Neutrophil (primary cell): Measurements from ENCODE around the gene PDCD1.
"Not testable (repeated sequence)": the region's sequence is repeated elsewhere in the genome, so short reads cannot be mapped to it uniquely, and the experiment has no call there.

Source experiments
- H3K27ac ChIP-seq: fragments of 200-600 bp; sonication (generic); 2 replicates; pipeline ENCODE4 v1.5.1; 2016; ENCODE audit warnings: mild to moderate bottlenecking, moderate library complexity
- H3K27me3 ChIP-seq: fragments of 200-600 bp; sonication (generic); 2 replicates; pipeline ENCODE4 v1.6.0; 2016; ENCODE audit warnings: mild to moderate bottlenecking
- H3K36me3 ChIP-seq: fragments of 200-600 bp; sonication (generic); 2 replicates; pipeline ENCODE4 v1.5.1; 2017
- H3K4me1 ChIP-seq, 2 experiments: fragments of 200-600 bp in 1 of 2; sonication (generic) in 1 of 2; 1 replicate in 1 of 2; 2 replicates in 1 of 2; pipeline versions ENCODE4 v1.5.1 to v1.6.1; 2013 to 2016; ENCODE audit warnings: low read depth in 1 of 2, low read length in 1 of 2, mild to moderate bottlenecking in 1 of 2, moderate library complexity in 1 of 2; ENCODE audit not compliant: control insufficient read depth in 1 of 2, insufficient read depth in 1 of 2
- H3K4me3 ChIP-seq, 2 experiments: fragments of 200-600 bp in 1 of 2; sonication (generic) in 1 of 2; 1 replicate in 1 of 2; 2 replicates in 1 of 2; pipeline ENCODE4 v1.5.1; 2013 to 2016; ENCODE audit warnings: low read depth in 1 of 2, low read length in 1 of 2, mild to moderate bottlenecking in 1 of 2, moderate library complexity in 1 of 2
- H3K9me3 ChIP-seq: fragments of 200-600 bp; sonication (generic); 2 replicates; pipeline ENCODE4 v1.5.1; 2016
- TF ChIP-seq, protein P1 (sequence below): fragments of 200-600 bp; sonication (generic); IDR thresholded peaks from 2 replicates; pipeline ENCODE4 v1.5.1; 2016; ENCODE audit warnings: antibody characterized with exemption

PDCD1 gene

GRCh38 chr2:241880311-241881073 is 21.8 kb upstream of the PDCD1 start:
- H3K27me3 ChIP-seq: peaks cover 12% of the 10 kb centered on the region
- H3K9me3 ChIP-seq: no peaks in the 10 kb centered on the region
- peak overlapping the region; percentile 67 to 72 for H3K4me3 ChIP-seq
- H3K27ac ChIP-seq: no peak overlapping the region
- no peaks in the 10 kb centered on the region for H3K36me3 ChIP-seq
- TF ChIP-seq, protein P1, sequence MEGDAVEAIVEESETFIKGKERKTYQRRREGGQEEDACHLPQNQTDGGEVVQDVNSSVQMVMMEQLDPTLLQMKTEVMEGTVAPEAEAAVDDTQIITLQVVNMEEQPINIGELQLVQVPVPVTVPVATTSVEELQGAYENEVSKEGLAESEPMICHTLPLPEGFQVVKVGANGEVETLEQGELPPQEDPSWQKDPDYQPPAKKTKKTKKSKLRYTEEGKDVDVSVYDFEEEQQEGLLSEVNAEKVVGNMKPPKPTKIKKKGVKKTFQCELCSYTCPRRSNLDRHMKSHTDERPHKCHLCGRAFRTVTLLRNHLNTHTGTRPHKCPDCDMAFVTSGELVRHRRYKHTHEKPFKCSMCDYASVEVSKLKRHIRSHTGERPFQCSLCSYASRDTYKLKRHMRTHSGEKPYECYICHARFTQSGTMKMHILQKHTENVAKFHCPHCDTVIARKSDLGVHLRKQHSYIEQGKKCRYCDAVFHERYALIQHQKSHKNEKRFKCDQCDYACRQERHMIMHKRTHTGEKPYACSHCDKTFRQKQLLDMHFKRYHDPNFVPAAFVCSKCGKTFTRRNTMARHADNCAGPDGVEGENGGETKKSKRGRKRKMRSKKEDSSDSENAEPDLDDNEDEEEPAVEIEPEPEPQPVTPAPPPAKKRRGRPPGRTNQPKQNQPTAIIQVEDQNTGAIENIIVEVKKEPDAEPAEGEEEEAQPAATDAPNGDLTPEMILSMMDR: no peak
- peaks cover 17% of the 10 kb centered on the region in 2 experiments for H3K4me1 ChIP-seq

- no peaks in the 10 kb centered on the region for H3K36me3 ChIP-seq
- no peaks in the 10 kb centered on the region for H3K9me3 ChIP-seq
- peaks cover 17% of the 10 kb centered on the region in 2 experiments for H3K4me1 ChIP-seq
- TF ChIP-seq, protein P1: no peak
- H3K27ac ChIP-seq: no peak overlapping the region
- H3K27me3 ChIP-seq: peaks cover 12% of the 10 kb centered on the region
- no peak overlapping the region for H3K4me3 ChIP-seq
Observed at GRCh38 chr2:241879326-241879725, 20.6 kb upstream of the PDCD1 start.

DNA sequence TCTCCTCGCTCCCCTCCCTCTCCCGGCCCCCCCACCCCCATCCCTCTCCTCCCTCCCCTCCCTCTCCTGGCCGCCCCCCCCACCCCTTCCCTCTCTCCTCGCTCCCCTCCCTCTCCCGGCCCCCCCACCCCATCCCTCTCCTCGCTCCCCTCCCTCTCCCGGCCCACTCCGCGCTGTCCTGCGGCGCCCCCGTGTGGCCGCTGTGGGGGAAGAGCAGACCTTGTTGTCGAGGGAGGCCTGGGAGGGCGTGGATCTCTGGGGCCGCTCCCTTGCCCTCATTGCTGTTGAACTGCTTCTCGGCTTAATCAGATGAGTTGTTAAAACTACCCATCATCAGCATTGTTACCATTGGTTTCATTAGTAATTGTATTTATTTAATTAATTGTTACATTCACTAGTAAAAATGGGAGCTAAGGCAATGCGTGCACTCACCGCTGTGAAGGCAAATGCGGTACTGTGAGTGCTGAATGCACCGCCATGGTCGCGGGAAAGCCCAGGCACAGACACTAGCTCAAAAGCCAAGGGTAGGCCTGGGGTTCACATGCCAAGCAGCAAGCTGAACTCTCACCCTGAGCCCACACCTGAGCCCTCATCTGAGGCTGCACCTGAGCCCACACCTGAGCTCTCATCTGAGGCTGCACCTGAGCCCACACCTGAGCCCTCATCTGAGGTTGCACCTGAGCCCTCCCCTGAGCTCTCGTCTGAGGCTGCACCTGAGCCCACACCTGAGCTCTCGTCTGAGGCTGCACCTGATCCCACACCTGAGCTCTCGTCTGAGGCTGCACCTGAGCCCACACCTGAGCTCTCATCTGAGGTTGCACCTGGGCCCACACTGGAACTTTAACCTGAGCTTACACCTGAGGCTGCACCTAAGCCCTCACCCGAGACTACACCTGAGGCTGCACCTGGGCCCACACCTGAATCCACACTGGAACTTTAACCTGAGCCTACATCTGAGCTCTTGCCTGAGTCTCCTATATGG is 19.6 kb upstream of the PDCD1 start:
- H3K27ac ChIP-seq: no peak overlapping the region
- H3K36me3 ChIP-seq: no peaks in the 10 kb centered on the region
- H3K4me3 ChIP-seq: no peak overlapping the region
- peaks cover 17% of the 10 kb centered on the region in 2 experiments for H3K4me1 ChIP-seq
- no peaks in the 10 kb centered on the region for H3K9me3 ChIP-seq
- H3K27me3 ChIP-seq: peaks cover 12% of the 10 kb centered on the region
- TF ChIP-seq, protein P1: peak; percentile 46

DNA sequence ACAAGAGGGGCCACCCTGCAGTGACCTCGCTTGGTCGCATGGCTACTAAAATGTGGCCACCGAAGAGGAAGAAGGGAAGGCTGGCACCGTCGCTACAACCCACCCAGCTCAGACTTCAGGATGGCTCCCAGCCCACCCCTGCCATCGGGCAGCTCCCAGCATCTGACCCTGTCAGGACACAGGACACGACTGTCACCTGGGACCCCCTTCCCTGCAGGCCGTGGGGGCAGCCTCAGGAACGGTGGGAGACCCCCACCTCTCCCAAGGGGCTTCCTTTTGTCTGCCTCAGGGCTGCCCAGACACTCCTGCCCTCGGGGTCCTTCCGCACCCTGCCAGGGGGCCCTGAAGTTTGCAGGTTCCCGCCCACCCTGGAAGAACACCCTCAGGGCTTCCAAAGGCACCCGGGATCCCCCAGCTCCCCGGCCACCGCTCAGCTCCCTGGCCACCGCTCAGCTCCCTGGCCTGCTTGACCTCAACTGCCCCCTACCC is 18.5 kb upstream of the PDCD1 start:
- TF ChIP-seq, protein P1: no peak
- Histone ChIP-seq H3K27ac (no peak overlapping the region), H3K36me3 (no peaks in the 10 kb centered on the region), H3K4me3 (no peak overlapping the region), H3K4me1 (peaks cover 14 to 16% of the 10 kb centered on the region in 2 experiments), H3K27me3 (peaks cover 2% of the 10 kb centered on the region), H3K9me3 (no peaks in the 10 kb centered on the region)

DNA sequence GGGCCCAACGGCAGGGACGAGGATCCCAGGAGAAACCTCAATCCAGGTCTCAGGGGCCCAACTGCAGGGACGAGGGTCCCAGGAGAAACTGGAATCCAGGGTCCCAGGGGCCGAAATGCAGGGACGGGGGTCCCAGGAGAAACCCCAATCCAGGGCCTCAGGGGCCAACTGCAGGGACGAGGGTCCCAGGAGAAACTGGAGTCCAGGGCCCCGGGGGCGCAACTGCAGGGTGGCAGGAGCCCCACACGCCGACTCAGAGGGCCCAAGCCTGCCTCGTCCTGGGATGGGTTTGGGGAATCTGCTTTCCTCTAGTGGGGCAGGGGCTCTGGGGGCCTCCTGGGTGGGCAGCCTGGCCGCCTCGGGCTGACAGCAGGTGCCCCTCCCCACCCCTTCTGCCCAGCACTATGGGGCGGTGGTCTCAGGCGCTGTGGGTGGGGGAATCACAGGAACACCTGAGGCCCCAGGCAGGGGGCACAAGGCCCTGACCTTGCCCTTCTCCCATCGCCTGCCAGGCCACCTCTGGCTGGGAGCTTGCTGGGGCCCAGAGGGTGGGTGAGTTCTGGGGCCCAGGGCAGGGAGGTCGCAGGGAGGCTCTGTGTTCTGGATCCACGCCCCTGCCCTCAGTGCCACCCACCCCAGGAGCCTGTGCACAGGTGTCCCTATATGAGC is 18.0 kb upstream of the PDCD1 start:
- no peaks in the 10 kb centered on the region for H3K27me3 ChIP-seq
- no peaks in the 10 kb centered on the region for H3K36me3 ChIP-seq
- H3K9me3 ChIP-seq: no peaks in the 10 kb centered on the region
- H3K27ac ChIP-seq: no peak overlapping the region
- TF ChIP-seq, protein P1: no peak
- H3K4me1 ChIP-seq: peaks cover 9 to 11% of the 10 kb centered on the region in 2 experiments
- no peak overlapping the region for H3K4me3 ChIP-seq

DNA sequence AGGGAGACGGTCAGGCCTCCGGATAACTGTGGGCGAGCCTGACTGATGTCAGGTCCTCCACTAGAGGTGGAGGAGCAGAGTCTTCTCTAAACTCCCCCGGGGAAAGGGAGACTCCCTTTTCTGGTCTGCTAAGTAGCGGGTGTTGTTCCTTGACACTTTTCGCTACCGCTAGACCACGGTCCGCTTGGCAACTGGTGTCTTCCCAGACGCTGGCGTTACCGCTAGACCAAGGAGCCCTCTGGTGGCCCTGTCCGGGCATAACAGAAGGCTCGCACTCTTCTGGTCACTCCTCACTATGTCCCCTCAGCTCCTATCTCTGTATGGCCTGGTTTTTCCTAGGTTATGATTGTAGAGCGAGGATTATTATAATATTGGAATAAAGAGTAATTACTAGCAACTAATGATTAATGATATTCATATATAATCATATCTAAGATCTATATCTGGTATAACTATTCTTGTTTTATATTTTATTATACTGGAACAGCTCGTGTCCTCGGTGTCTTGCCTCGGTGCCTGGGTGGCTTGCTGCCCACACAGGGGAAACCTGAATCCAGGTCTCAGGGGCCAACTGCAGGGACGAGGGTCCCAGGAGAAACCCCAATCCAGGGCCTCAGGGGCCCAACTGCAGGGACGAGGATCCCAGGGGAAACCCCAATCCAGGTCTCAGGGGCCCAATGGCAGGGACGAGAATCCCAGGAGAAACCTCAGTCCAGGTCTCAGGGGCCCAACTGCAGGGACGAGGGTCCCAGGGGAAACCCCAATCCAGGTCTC is 17.2 kb upstream of the PDCD1 start:
- H3K27me3 ChIP-seq, H3K27ac ChIP-seq, H3K36me3 ChIP-seq, H3K9me3 ChIP-seq, H3K4me1 ChIP-seq, H3K4me3 ChIP-seq: not testable (repeated sequence)
